HL-60/S4 treated with retinoic acid at 250 ng/mL for 4 days and 3 days (cell line): ENCODE data around the gene SMC3.

Source experiments
- in situ Hi-C: fragments of 300-500 bp; cut with MboI; formaldehyde crosslinking; loops from 2 replicates; pipeline ENCODE4 v1.7.0; 2022; ENCODE audit warnings: low sequenced_read_pairs

Gene SMC3

GRCh38 chr10:110643035-110643652 is 75.6 kb downstream of the SMC3 start:
- in situ Hi-C loops, result no loop called here

GRCh38 chr10:110643653-110644597 is 76.4 kb downstream of the SMC3 start, which contains the start of gene RBM20:
RBM20 (plus strand) TSS chr10:110644336; CDS start chr10:110644455, 119 bp downstream.
- in situ Hi-C loops, result no loop called here

GRCh38 chr10:110644598-110645462 is 77.3 kb downstream of the SMC3 start:
- in situ Hi-C loops, result no loop called here

- in situ Hi-C loops, result no loop called here
Measured at GRCh38 chr10:110646417-110647135, 79.1 kb downstream of the SMC3 start.

GRCh38 chr10:110647136-110647430 is 79.6 kb downstream of the SMC3 start:
- in situ Hi-C loops, result no loop called here

GRCh38 chr10:110648692-110649346 is 81.3 kb downstream of the SMC3 start:
- in situ Hi-C loops, result no loop called here

- in situ Hi-C loops, result no loop called here
Measured at GRCh38 chr10:110649347-110650264, 82.1 kb downstream of the SMC3 start.

GRCh38 chr10:110650265-110650668 is 82.8 kb downstream of the SMC3 start:
- in situ Hi-C loops, result no loop called here

- in situ Hi-C loops, result no loop called here
Measured at GRCh38 chr10:110651044-110651958, 83.8 kb downstream of the SMC3 start.

GRCh38 chr10:110652475-110653118 is 85.1 kb downstream of the SMC3 start:
- in situ Hi-C loops, result no loop called here
